Stimulated activated CD8-positive, alpha-beta memory T cell treated with anti-CD3 and anti-CD28 coated beads, Interleukin-7, amount 100 ng/mL, for 48 hours (primary cell): ENCODE measurements around the gene ZFR.
A peak's percentile ranks its signal among the peaks of the same experiment; 100 is the strongest.
"Not testable (repeated sequence)": the region's sequence is repeated elsewhere in the genome, so short reads cannot be mapped to it uniquely, and the experiment has no call there.

Experiments used
- DNase-seq, 2 donors: peaks; one replicate each; pipeline ENCODE4 v3.0.0-alpha.2; 2020; ENCODE audit warnings: low read depth in 1 of 2; ENCODE audit errors: extremely low read depth in 1 of 2

ZFR gene

DNA sequence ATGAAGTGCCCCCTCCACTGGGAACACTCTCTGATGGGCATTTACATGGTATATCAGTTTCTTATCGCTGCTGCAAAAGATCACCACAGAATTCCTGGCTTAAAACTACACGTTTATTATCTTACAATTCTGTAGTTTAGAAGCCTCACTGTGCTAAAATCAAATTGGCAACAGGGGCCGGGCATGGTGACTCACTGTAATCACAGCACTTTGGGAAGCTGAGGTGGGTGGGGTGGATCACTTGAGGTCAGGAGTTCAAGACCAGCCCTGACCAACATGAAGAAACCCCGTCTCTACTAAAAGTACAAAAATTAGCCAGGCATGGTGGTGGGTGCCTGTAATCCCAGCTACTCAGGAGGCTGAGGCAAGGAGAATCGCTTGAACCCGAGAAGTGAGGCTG lies 7.8 kb upstream of the ZFR start:
- not testable (repeated sequence) for DNase-seq

DNA sequence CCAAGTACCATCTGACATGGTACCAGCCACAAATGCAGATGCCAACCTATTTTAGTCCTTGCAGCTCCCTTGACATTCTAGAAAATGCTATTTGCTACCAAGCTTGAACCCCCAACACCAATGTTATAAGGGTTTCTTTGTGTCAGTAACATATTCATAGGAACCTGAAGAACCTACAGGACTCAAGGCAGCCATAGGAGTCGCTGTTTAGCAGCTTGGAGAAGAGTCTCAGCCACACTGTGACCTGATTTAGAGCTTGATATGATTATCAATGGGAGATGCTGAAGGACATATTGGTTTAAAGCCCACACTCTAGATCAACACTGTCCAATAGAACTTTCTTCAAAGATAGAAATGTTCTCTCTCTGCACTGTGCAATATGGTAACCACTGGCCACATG lies 6.4 kb upstream of the ZFR start:
- no peak for DNase-seq

DNA sequence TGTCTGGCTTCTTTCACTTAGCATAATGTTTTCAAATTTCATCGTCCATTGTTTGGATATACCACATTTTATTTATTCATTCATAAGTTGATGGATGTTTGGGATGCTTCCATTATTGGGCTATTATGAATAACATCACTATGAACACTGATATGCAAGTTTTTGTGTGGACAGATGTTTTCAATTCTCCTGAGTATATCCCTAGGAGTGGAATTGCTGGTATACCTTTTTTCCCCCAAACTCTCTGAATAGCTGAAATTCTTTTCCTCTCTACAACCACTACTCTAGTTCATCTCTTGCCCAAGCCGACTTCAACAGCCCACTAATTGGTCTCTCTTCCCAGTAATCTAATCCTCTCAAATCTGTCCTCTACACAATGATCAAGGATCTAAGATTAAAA lies 4.7 kb upstream of the ZFR start:
- DNase-seq: no peak

DNA sequence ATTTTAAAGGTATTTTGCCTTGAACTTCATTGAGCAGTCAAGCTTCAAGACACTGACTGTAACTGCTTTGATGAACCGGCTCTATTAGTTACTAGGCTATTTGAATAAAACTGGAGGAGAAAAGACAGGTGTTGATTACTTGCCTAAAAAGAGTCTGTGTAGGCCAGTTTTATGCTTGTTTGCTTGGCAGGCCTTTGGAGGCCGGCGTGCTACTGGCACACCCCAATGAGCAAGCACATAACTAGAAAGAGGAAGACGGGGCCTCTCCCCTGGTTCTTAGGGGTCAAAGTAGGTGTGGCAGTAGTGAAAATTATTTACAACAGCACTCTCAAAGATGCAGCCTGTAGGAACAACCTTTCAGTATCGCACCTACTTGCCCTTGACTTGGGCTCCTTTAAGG lies 2.1 kb upstream of the ZFR start:
- no peak for DNase-seq

DNA sequence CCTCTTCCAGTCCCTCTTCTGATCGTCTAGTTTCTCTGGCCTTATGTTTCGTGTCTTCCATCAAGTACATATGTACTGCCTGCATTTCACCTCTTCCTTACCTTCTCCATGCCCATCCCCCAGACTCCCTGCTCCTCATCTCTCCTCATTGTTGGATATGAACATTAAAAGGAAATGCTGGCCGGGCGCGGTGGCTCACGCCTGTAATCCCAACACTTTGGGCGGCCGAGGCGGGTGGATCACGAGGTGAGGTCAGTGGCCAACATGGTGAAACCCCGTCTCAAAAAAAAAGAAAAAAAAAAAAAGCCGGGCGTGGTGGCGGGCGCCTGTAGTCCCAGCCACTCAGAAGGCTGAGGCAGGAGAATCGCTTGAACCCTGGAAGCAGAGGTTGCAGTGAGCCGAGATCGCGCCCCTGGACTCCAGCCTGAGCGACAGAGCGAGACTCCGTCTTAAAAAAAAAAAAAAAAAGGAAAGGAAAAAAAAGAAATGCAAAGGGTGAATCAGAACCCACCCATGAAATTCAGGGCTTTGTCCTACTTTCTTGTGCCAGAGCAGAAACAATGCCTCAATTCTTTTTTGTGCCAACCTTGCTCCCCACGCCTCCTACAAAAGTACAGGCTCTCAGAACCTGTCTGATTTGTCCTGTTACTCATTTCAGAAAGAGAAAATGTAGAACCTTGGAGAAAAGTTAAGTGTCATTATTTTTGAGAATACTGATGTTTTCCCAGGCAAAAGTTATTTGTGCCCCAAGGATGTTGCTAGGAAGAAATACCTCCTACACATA lies 1.5 kb upstream of the ZFR start:
- DNase-seq: no peak

- no peak for DNase-seq
Observed at GRCh38 chr5:32445287-32445758, 783 bp upstream of the ZFR start.

GRCh38 chr5:32443541-32444430 lies 754 bp downstream of the ZFR start:
- DNase-seq: peak; percentile 25 to 30

DNA sequence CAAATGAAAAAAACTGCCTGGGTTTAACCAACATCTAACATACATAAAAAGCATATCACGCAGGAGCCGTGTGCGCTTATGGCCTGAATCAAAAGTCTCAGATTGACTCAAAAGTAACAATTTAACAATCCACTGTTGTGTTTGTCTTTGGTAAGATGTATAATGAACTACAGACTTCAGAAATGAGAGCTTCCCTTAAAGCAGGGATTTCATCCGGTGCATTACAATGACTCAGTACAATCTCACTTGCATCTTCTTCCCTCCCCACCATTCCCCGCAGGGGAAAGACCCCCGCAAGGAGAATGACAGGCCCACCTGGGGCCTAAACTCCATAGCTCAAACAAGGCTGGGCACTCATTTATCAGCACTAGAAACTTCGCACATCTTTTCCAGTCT lies 1.4 kb downstream of the ZFR start:
- DNase-seq: peak in 1 of 2 donors; percentile 30

GRCh38 chr5:32439086-32439642 lies 5.4 kb downstream of the ZFR start:
- no peak for DNase-seq

DNA sequence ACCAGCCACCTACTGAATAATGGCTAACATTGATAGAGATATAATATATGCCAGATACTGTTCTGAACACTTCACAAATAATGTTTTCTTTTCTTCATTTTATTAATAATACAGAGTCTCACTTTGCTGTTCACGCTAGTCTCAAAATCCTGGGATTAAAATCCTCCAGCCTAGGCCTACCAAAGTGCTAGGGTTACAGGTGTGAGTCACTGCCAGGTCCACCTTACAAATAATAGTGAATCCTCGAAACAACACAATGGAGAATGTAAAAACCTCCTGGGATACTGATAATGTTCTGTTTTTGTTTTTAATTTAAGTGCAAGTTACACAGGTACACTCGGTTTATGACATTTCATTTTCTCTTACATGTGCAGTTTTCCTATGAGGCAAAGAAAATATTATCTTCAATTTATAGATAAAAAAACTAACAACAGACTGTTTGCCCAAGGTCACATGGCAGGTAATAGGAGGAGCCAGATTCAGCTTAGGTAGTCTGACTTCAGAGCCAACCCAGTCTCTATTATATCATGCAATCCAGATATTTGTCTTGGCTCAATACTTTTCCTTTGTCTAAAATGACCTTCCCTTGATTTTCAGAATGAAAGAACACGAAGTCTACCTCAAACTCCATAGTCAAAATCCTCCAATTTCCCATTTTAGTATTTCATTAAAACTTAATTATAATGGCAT lies 7.8 kb downstream of the ZFR start:
- DNase-seq: no peak

- DNase-seq: no peak
Observed at GRCh38 chr5:32435383-32435782, 9.2 kb downstream of the ZFR start.

GRCh38 chr5:32434221-32434620 lies 10.3 kb downstream of the ZFR start:
- DNase-seq: no peak

- no peak for DNase-seq
Observed at GRCh38 chr5:32432633-32433032, 11.9 kb downstream of the ZFR start.

DNA sequence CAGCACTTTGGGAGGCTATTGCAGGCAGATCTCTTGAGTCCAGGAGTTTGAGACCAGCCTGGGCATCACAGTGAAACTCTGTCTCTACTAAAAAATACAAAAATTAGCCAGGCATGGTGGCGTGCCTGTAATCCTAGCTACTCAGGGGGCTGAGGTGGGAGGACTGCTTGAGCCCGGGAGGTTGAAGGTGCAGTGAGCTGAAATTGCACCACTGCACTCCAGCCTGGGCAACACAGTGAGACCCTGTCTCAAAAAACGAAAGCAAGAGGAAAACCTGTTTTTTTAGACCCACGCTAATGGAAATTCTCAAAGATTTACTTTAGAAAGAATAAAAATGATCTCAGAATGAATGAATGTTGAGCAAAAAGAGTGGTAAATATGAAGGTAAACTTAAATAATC lies 13.7 kb downstream of the ZFR start:
- not testable (repeated sequence) for DNase-seq

DNA sequence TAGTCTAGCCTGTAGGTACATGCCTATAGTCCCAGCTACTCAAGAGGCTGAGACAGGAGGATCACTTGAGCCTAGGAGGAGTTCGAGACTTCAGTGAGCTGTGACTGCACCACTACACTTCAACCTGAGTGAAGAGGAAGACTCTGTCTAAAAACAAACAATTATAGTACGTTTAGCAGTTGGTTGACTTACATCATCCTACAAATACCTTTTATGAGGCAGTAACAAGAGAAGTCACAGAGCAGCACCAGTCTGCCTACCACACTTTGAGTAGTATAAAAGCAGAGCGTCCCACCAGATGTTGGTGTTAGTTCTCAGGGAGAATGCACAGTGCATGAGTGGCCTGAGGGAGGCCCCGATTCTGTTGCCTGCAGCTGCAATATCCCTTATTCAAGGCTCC lies 16.1 kb downstream of the ZFR start:
- DNase-seq: no peak

DNA sequence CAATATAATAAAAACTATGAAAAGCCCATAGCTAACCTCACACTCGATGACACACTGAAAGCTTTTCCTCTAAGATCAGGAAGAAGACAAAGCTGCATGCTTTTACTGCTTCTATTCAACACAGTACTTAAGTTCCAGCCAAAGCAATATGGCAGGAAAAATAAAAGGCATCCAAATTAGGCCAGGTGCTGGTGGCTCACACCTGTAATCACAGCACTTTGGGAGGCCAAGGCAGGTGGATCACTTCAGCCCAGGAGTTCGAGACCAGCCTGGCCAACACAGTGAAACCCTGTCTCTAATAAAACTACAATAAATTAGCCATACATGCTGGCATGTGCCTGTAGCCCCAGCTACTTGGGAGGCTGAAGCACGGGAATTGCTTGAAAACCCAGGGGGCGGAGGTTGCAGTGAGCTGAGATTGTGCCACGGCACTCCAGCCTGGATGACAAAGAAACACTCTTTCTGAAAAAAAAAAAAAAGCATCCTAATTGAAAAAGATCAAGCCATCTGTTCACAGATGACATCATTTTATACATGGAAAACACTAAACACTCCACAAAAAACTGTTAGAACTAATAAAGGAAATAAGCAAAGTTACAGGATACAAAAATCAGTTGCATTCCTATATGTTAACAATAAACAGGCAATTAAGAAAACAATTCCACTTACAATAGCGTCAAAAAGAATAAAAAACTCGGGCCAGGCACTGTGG lies 17.9 kb downstream of the ZFR start:
- no peak for DNase-seq

GRCh38 chr5:32422697-32423096 lies 21.8 kb downstream of the ZFR start:
- DNase-seq: no peak

DNA sequence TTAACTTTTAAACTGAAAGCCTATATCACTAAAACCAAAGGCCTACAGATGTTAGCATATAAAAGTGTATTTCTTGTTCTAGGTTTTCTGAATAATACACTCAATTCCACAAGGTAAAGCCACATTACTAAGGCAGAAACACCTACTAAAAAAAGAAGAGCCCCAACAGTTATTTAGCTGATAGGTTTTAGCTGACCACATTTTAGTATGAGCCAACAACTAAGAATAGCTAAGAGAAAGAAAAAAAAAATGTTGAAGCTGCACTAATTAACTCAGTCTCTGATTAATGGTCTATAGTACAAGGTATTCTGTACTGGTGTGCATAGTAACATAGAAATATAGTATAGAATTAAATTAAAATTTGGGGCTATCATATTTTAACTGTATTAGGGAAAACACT lies 23.5 kb downstream of the ZFR start:
- no peak for DNase-seq

DNA sequence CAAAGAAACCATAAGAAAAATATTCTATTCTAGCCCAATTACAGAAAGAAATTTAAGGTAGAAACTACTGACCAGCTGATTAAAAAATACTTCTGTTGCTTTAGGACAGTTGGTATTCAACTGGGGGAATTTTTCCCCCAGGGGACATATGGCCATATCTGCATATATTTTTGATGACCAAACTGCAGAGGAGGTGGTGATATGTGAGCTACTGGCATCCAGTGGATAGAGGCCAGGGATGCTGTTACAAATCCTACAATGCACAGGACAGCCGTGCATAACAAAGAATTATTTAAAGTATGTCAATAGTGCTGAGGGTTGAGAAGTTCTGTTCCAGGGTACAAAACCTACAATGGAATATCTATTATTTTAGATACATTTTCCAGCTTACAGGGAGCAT lies 24.0 kb downstream of the ZFR start:
- DNase-seq: no peak

DNA sequence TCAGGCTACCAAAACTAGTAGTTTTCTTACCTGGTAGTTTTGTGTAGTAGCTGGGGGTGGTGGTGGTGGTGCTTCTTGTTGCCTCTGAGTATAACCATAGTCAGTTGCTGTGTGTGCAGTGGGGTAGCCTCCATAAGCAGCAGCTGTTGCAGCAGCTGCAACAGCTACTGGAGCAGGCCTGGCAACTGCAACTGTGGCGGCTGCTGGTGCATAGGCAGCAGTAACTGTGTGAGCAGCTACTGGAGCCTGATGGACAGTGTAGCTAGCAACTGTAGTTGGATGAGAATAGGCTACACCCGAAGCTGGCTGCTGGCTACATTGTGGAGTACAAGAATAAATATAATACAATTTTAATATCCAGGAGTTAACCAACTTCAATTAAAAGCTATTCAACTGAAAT lies 24.7 kb downstream of the ZFR start:
- no peak for DNase-seq
